Fibroblast of lung (primary cell): ENCODE data around the gene KCNK7. TPM values are rescaled to one million over a fixed set of nuclear protein-coding genes. Genes with fewer than 3 reads are reported as not detected.

Source experiments
- DNase-seq, 2 donors: peaks; one replicate each; pipeline versions ENCODE4 v3.0.0 to v3.0.0-alpha.2; 2010; ENCODE audit warnings: low read depth in 2 of 2
- H2AFZ ChIP-seq: 2 replicates; pipeline ENCODE4 v1.5.1; 2012; ENCODE audit warnings: low read length, control low read depth, inconsistent platforms
- H3K27ac ChIP-seq: 2 replicates; pipeline ENCODE4 v1.5.1; 2011; ENCODE audit warnings: low read length, control low read depth; ENCODE audit not compliant: insufficient read depth
- H3K27me3 ChIP-seq: 2 replicates; pipeline ENCODE4 v1.5.1; 2011; ENCODE audit warnings: mild to moderate bottlenecking, low read length; ENCODE audit not compliant: control insufficient read depth, insufficient read depth
- H3K36me3 ChIP-seq: 2 replicates; pipeline ENCODE4 v1.5.1; 2011; ENCODE audit warnings: low read length; ENCODE audit not compliant: control insufficient read depth, insufficient read depth
- H3K4me1 ChIP-seq: 2 replicates; pipeline ENCODE4 v1.5.1; 2011; ENCODE audit warnings: low read length; ENCODE audit not compliant: control insufficient read depth, insufficient read depth; ENCODE audit errors: extremely low read depth
- H3K4me2 ChIP-seq: 2 replicates; pipeline ENCODE4 v1.5.1; 2011; ENCODE audit warnings: low read length, control low read depth; ENCODE audit not compliant: insufficient read depth; ENCODE audit errors: extremely low read depth
- H3K4me3 ChIP-seq, 4 experiments: fragments of 200-600 bp in 1 of 4; sonication (generic) in 1 of 4; replicated peaks in 1 of 4; 2 replicates each; pipeline ENCODE4 v1.5.1; 2011 to 2016; ENCODE audit warnings: low read length in 4 of 4, low read depth in 3 of 4, mild to moderate bottlenecking in 3 of 4, control low read depth in 2 of 4, inconsistent platforms in 1 of 4, mixed read lengths in 1 of 4; ENCODE audit not compliant: insufficient read depth in 1 of 4; ENCODE audit errors: control extremely low read depth in 1 of 4
- H3K79me2 ChIP-seq: 2 replicates; pipeline ENCODE4 v1.5.1; 2012; ENCODE audit warnings: mild to moderate bottlenecking, low read length, inconsistent platforms; ENCODE audit not compliant: control insufficient read depth, insufficient read depth
- H3K9ac ChIP-seq: 2 replicates; pipeline ENCODE4 v1.5.1; 2011; ENCODE audit warnings: mild to moderate bottlenecking, low read length, control low read depth; ENCODE audit not compliant: insufficient read depth
- H3K9me3 ChIP-seq: 2 replicates; pipeline ENCODE4 v1.5.1; 2012; ENCODE audit warnings: low read depth, low read length; ENCODE audit not compliant: control insufficient read depth, insufficient read depth
- H4K20me1 ChIP-seq: 2 replicates; pipeline ENCODE4 v1.5.1; 2011; ENCODE audit warnings: low read length; ENCODE audit not compliant: control insufficient read depth, insufficient read depth; ENCODE audit errors: extremely low read depth
- EZH2 ChIP-seq: IDR thresholded peaks from 2 replicates; pipeline ENCODE4 v1.5.1; 2012; ENCODE audit warnings: low read length, control low read depth, mild to moderate bottlenecking; ENCODE audit errors: missing control alignments
- polyA plus RNA-seq, 2 donors: library from polyadenylated mRNA; depleted of rRNA in 1 of 2; stranded (reverse) in 1 of 2; unstranded in 1 of 2; fragments of >200 nt; gene quantifications; 2 replicates each; pipeline ENCODE4 v1.2.1, GENCODE V29; 2011 to 2012; ENCODE audit warnings: missing spikeins in 1 of 2
- total RNA-seq: library from RNA; depleted of rRNA; stranded (reverse); fragments of >200 nt; gene quantifications from 2 replicates; pipeline ENCODE4 v1.2.1, GENCODE V29; 2014
- TF ChIP-seq, protein P1 (sequence below), 2 donors: IDR thresholded peaks in 1 of 2; conservative IDR thresholded peaks in 1 of 2; 1 replicate in 1 of 2; 2 replicates in 1 of 2; pipeline ENCODE4 v1.5.1; 2011 to 2012; ENCODE audit warnings: low read length in 2 of 2, control low read depth in 1 of 2, inconsistent platforms in 1 of 2, low read depth in 1 of 2, mild to moderate bottlenecking in 1 of 2

KCNK7 gene
- total and polyA plus RNA-seq, 2 donors (not counting 1 experiment from before 2014, with no cell fraction given) = not detected

DNA sequence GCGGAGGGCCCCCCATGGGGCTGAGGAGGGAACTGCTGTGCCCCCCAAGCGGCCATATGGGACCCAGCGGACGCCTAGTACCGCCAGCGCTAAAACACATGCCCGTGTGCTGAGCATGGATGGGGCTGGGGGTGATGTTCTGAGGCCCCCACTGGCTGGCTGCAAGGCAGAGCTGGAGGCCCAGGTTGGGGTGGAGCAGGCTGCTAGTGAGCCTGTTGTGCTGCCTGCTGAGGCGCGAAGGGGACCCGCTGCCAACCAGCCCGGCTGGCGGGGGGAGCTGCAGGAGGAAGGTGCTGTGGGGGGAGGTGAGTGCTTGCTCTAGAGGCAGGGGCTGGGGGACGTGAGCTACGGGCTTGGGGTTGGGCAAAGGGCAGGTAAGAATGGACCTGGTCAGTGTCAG, 23.2 kb upstream of the KCNK7 start:
- TF ChIP-seq, protein P1, sequence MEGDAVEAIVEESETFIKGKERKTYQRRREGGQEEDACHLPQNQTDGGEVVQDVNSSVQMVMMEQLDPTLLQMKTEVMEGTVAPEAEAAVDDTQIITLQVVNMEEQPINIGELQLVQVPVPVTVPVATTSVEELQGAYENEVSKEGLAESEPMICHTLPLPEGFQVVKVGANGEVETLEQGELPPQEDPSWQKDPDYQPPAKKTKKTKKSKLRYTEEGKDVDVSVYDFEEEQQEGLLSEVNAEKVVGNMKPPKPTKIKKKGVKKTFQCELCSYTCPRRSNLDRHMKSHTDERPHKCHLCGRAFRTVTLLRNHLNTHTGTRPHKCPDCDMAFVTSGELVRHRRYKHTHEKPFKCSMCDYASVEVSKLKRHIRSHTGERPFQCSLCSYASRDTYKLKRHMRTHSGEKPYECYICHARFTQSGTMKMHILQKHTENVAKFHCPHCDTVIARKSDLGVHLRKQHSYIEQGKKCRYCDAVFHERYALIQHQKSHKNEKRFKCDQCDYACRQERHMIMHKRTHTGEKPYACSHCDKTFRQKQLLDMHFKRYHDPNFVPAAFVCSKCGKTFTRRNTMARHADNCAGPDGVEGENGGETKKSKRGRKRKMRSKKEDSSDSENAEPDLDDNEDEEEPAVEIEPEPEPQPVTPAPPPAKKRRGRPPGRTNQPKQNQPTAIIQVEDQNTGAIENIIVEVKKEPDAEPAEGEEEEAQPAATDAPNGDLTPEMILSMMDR (conservative IDR thresholded peaks at IDR 0.05 in 1 of 2, IDR thresholded peaks at IDR 0.05 in 1 of 2; ENCODE audit: low read depth in 1 of 2, low read length in 2 of 2) = no peak
- TF ChIP-seq EZH2 = no peak
- no peak overlapping the region for H3K4me2 ChIP-seq
- no peak overlapping the region for H2AFZ ChIP-seq
- no peak overlapping the region for H3K9ac ChIP-seq
- peaks cover 25% of the 10 kb centered on the region for H3K79me2 ChIP-seq
- no peak for DNase-seq
- H3K4me1 ChIP-seq = peaks cover 6% of the 10 kb centered on the region
- H3K27ac ChIP-seq = no peak overlapping the region
- H3K27me3 ChIP-seq = no peaks in the 10 kb centered on the region
- H3K9me3 ChIP-seq = no peaks in the 10 kb centered on the region
- no peak overlapping the region for H3K4me3 ChIP-seq
- H3K36me3 ChIP-seq = peaks cover 38% of the 10 kb centered on the region
- H4K20me1 ChIP-seq = no peaks in the 10 kb centered on the region

DNA sequence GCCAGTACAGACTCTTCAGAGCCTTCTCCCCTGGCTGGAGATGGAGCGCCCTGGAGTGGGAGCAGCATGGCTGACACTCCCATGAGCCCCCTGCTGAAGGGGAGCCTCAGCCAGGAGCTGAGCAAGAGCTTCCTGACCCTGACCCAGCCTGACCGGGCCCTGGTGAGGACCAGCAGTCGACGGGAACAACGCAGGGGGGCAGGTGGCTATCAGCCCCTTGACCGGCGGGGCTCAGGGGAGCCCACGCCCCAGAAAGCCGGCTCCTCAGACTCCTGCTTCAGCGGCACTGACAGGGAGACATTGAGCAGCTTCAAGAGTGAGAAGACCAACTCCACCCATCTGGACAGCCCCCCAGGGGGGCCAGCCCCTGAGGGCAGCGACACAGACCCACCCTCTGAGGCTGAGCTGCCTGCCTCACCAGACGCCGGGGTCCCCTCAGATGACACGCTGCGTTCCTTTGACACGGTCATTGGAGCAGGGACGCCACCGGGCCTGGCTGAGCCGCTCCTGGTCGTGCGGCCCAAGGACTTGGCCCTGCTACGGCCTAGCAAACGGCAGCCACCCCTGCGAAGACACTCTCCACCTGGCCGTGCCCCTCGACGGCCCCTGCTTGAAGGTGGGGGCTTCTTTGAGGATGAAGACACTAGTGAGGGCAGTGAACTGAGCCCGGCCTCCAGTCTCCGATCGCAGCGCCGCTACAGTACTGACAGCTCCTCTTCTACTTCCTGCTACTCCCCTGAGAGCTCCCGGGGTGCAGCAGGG, 22.6 kb upstream of the KCNK7 start:
- Histone ChIP-seq H3K9ac (no peak overlapping the region), H3K4me3 (no peak overlapping the region), H3K27me3 (no peaks in the 10 kb centered on the region), H2AFZ (no peak overlapping the region), H3K9me3 (no peaks in the 10 kb centered on the region), H3K36me3 (peaks cover 38% of the 10 kb centered on the region), H3K4me2 (no peak overlapping the region), H4K20me1 (no peaks in the 10 kb centered on the region), H3K4me1 (peaks cover 6% of the 10 kb centered on the region), H3K79me2 (peaks cover 30% of the 10 kb centered on the region), H3K27ac (no peak overlapping the region)
- DNase-seq = no peak
- TF ChIP-seq, protein P1 (conservative IDR thresholded peaks at IDR 0.05 in 1 of 2, IDR thresholded peaks at IDR 0.05 in 1 of 2; ENCODE audit: low read depth in 1 of 2, low read length in 2 of 2) = no peak
- no peak for TF ChIP-seq EZH2

DNA sequence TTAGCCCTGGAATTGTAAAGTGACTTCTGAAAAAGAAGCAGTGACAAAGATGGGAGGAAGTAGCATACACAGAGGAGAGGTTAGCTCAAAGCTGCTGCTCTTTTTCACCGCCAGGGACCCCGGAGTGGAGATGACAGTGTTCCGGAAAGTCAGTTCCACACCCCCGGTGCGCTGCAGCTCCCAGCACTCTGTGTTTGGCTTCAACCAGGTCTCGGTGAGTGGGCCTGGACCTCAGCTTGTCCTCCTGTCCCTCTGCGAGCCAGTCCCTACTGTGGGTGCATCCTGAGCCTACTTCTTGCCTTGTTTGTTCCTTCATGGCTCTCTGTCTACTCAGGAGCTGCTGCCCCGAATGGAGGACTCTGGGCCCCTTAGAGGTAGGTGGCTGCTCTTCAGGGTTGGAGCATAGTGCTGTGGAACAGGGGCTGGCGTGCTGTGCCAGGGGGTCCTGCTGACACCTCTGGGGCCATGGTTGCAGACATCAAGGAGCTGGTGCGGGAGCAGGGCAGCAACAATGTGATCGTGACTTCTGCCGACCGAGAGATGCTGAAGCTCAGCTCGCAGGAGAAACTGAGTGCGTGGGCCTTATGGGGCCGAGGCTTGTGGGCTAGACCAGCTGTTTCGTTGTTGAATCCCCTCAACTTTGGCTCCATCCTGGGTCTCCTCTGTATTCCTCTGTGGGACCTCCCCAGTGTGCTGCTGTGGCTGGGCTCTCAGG, 21.7 kb upstream of the KCNK7 start:
- no peak for DNase-seq
- H3K9ac ChIP-seq = no peak overlapping the region
- H3K36me3 ChIP-seq = peaks cover 38% of the 10 kb centered on the region
- H4K20me1 ChIP-seq = no peaks in the 10 kb centered on the region
- no peaks in the 10 kb centered on the region for H3K9me3 ChIP-seq
- peaks cover 39% of the 10 kb centered on the region for H3K79me2 ChIP-seq
- H3K4me2 ChIP-seq = peak overlapping the region; percentile 97
- TF ChIP-seq, protein P1 (conservative IDR thresholded peaks at IDR 0.05 in 1 of 2, IDR thresholded peaks at IDR 0.05 in 1 of 2; ENCODE audit: low read depth in 1 of 2, low read length in 2 of 2) = no peak
- no peak for TF ChIP-seq EZH2
- no peak overlapping the region for H2AFZ ChIP-seq
- H3K4me3 ChIP-seq = peak overlapping the region; percentile 74 to 82 (median 80)
- peaks cover 15% of the 10 kb centered on the region for H3K4me1 ChIP-seq
- no peak overlapping the region for H3K27ac ChIP-seq
- no peaks in the 10 kb centered on the region for H3K27me3 ChIP-seq
